ENCODE results near the gene CNGB1. TPM values are rescaled to one million over a fixed set of nuclear protein-coding genes. Genes with fewer than 3 reads are reported as not detected.
"Not testable (repeated sequence)": the region's sequence is repeated elsewhere in the genome, so short reads cannot be mapped to it uniquely, and the experiment has no call there.

The CNGB1 gene
- total RNA-seq, 4 donors from 2014 or later, result 1.1 to 2.8 TPM; not detected in 2

- no peaks in the 10 kb centered on the region for H3K36me3 ChIP-seq
- no peaks in the 10 kb centered on the region for H3K4me1 ChIP-seq
- no peak overlapping the region for H3K27ac ChIP-seq
- no peak for DNase-seq
- H3K4me3 ChIP-seq, result no peak overlapping the region
- H3K27me3 ChIP-seq, result no peaks in the 10 kb centered on the region
- no peaks in the 10 kb centered on the region for H3K9me3 ChIP-seq
- TF ChIP-seq POLR2A (IDR thresholded peaks at IDR 0.05), result no peak
- no peak for TF ChIP-seq CTCF (IDR thresholded peaks at IDR 0.05)
Observed at GRCh38 chr16:57918444-57918843, 52.5 kb downstream of the CNGB1 start.

DNA sequence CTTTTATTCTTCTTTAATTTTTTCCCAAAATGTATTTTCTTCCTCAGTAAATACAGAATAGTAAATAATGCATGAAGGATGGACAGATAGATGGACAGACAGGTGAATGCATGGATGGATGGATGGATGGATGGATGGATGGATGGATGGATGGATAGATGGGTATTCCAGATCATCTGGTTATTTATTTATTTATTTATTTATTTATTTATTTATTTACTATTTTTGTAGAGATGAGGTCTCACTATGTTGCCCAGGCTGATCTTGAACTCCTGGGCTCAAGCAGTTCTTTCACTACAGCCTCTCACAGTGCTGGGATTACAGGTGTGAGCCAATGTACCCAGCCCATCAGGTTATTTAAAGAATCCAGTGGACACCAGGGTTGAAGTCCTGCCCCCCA is 53.0 kb downstream of the CNGB1 start:
- not testable (repeated sequence) for DNase-seq, H3K36me3 ChIP-seq, H3K27me3 ChIP-seq, H3K9me3 ChIP-seq, H3K4me3 ChIP-seq, H3K27ac ChIP-seq, H3K4me1 ChIP-seq

DNA sequence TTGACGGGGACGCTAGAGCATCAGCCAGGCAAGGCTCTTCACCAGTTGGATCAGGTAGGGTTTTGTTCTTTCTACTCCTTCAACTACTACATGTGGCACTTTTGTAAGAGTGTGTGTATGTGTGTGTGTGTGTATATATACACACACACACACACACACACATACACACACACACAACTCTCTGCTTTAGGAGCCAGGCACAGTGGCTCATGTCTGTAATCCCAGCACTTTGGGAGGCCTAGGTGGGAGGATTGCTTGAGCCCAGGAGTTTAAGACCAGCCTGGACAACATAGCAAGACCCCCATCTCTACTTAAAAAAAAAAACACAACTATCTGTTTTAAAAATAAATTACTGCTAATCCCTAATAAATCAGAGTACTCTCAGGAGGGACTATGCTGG is 53.4 kb downstream of the CNGB1 start:
- H3K36me3 ChIP-seq, H3K27ac ChIP-seq, H3K4me1 ChIP-seq, DNase-seq, H3K27me3 ChIP-seq, H3K4me3 ChIP-seq, H3K9me3 ChIP-seq: not testable (repeated sequence)

DNA sequence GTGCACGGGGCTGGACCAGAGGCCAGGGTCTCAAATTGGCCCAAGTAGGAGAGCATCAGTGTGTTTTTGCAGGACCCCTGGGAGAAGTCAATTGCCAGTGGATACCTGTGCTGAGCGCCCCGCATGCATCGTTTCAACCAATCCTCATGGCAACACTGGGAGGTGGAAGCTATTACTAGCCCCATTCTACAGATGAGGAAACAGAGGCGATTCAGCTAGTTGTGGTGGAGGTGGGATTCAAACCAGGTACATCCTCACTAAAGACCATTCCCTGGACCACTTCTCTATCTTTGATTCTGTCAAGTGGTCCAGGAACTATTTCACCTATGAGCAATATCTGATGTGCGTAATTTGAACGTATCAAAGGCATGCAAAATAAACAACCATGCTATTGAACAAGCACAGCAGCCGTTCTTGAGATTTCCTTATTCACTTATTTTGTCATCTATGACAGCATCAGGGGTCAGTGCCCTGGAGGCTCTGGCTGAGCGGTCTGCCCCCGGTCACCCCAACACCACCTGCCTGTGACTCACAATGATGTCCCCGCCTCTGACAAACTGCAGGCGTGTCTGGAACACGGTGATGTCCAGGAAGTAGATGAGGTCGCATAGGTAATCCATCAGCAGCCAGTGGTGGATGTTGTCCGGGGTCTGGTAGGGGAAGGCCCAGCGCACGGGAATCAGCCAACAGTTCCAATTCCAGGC is 54.0 kb downstream of the CNGB1 start:
- TF ChIP-seq POLR2A (IDR thresholded peaks at IDR 0.05) (no peak), CTCF (IDR thresholded peaks at IDR 0.05) (no peak)

DNA sequence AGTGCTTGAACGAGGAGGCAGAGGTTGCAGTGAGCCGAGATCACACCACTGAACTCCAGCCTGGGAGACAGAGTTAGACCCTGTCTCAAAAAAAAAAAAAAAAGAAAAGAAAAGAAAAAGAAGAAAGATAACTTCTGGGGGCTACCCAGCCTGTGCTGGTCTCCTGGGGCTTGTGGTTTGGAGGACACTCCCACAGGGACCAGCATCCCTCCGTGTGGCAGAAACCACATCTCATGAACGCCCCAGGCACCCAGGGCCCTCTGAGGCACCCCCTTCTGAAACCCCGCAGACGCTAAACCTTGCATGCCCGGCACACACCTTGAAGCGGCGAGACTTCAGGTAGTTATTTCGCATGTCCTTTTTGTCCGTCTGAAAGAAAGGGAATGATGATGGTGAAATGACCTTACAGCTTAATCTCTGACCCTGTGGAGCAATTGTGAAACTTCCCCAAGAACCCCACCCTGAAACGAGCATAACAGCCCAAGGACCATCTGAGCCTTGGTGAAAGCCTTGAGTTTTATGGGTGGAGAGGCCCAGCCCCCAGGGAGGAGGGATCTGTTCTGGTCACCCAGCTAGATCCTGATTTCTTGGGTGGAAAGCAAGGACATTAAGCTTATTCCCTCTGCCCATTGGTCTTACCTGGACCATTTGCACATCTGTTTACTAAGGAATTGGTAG is 55.0 kb downstream of the CNGB1 start:
- Histone ChIP-seq H3K4me3 (no peak overlapping the region), H3K36me3 (no peaks in the 10 kb centered on the region), H3K4me1 (no peaks in the 10 kb centered on the region), H3K27ac (no peak overlapping the region), H3K9me3 (no peaks in the 10 kb centered on the region), H3K27me3 (no peaks in the 10 kb centered on the region)
- no peak for TF ChIP-seq POLR2A (IDR thresholded peaks at IDR 0.05)
- TF ChIP-seq CTCF (IDR thresholded peaks at IDR 0.05), result no peak
- DNase-seq, result no peak

More for the DNA sequence above, 54.0 kb downstream of the CNGB1 start:
- no peaks in the 10 kb centered on the region for H3K4me1 ChIP-seq
- no peaks in the 10 kb centered on the region for H3K9me3 ChIP-seq
- no peaks in the 10 kb centered on the region for H3K27me3 ChIP-seq
- H3K4me3 ChIP-seq, result no peak overlapping the region
- H3K36me3 ChIP-seq, result no peaks in the 10 kb centered on the region
- DNase-seq, result no peak
- H3K27ac ChIP-seq, result no peak overlapping the region

DNA sequence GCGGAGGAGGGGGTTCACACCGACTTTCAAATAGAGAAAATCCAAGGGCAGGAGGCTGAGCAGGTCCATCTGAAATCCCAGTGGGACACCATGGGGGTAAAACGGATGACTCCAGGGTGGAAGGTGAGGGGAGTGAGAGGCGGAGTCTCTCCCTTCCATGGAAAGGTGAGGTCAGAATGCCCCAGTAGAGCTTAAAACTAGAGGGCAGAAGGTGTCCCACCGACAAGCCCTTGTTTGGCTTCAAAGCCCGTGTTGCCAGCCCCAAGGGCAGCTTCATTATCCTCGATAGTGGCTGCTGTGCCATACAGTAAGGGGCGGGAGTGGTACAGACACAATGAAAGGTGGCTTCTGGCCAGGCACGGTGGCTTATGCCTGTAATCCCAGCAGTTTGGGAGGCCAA is 55.7 kb downstream of the CNGB1 start:
- no peaks in the 10 kb centered on the region for H3K27me3 ChIP-seq
- no peak for DNase-seq

More for the DNA sequence above, 55.7 kb downstream of the CNGB1 start:
- TF ChIP-seq POLR2A (IDR thresholded peaks at IDR 0.05), result no peak
- no peak for TF ChIP-seq CTCF (IDR thresholded peaks at IDR 0.05)
- no peaks in the 10 kb centered on the region for H3K4me1 ChIP-seq
- no peak overlapping the region for H3K27ac ChIP-seq
- H3K9me3 ChIP-seq, result no peaks in the 10 kb centered on the region
- no peak overlapping the region for H3K4me3 ChIP-seq
- no peaks in the 10 kb centered on the region for H3K36me3 ChIP-seq

All from Peyer's patch (tissue), 4 donors.